HT-29 (cell line): Measurements from ENCODE around the gene CD40. TPM values are rescaled to one million over a fixed set of nuclear protein-coding genes. Genes with fewer than 3 reads are reported as not detected.
A peak's percentile ranks its signal among the peaks of the same experiment; 100 is the strongest.

ENCODE experiments used
- DNase-seq: peaks from one replicate; pipeline ENCODE4 v3.0.0-alpha.2; 2015; ENCODE audit warnings: low spot score
- total RNA-seq: library from RNA; depleted of rRNA; stranded (reverse); fragments of >200 nt; shearing (Covaris generic); gene quantifications from 2 replicates; pipeline ENCODE4 v1.2.3, GENCODE V29; 2014

CD40 gene
- total RNA-seq, 1 experiment from 2014 or later: not detected

DNA sequence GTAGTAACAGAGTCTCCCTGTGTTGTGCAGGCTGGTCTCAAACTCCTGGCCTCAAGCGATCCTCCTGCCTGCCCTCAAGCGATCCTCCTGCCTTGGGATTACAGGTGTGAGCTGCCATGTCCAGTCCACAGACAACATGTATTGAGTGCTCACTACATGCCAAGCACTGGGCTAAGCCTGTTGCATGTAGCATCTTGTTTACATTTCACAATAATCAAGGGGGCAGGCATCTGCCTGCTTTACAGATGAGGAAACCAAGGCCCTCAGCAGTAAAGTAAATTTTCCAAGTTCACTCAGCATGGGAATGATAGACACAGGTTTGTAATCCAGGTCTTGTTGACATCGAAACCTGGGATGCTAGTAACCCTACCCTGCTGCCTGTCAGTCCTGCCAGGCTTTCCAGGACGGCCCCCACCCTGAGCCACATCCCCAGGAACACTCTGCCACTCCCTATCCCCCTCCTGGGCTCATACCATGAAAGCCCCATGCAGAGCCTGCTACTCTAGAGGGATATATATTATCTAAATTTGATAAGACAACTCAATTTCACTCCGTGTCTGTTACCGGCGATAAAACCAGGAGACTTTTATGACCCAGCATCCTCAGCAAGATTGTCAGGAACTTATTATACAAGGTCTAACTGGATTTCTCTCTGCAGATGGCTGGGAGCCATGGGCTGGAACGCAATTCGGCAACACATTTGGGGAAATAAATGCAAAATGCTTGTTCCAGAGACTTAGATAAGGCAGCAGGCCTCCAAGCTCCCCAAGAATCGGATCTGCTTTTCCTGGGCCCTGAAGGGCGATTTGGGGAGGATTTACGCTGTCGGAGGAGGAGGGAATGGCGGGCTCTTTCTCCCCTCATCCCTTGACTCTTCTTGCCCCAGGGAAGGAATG, 30.4 kb downstream of the CD40 start:
- DNase-seq: no peak

DNA sequence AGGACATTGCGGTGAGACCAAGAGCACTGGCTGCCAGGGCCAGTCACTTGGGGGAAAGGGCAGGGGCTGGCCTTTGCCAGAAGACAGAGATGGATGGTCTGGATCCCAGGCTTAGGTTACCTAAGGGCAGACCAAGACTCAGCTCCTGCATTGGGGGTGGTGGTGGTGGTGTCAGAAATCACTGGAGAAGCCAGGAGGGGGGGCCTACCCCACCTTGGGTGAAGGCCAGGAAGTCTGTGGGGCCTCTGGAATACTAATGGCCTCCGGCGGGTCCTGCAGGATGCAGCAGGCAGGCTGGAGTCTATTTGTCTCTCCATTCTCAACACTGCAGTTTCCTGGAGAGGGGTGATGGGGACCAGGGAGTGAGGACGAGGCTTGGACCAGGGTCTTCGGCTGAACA, 32.8 kb downstream of the CD40 start:
- no peak for DNase-seq

DNA sequence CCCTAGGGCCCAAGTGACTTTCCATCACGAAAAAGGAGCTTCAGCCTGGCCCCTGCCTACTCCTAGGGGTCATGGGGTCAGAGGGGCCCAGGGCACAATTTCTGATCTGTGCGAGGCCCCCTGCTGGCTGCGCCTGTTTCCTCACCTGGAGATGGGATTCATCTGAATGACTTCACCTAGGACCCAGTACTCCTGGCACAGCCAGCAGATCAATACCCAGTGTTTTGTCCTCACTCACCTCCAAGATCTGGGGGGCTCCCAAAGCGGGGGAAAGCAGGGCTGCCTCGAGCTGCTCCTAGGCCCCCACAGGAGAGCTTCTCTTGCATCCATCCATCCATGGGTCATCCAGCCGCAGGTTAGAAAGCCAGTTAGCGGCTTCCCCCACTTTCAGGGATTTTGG, 33.8 kb downstream of the CD40 start:
- DNase-seq: peak; percentile 33

DNA sequence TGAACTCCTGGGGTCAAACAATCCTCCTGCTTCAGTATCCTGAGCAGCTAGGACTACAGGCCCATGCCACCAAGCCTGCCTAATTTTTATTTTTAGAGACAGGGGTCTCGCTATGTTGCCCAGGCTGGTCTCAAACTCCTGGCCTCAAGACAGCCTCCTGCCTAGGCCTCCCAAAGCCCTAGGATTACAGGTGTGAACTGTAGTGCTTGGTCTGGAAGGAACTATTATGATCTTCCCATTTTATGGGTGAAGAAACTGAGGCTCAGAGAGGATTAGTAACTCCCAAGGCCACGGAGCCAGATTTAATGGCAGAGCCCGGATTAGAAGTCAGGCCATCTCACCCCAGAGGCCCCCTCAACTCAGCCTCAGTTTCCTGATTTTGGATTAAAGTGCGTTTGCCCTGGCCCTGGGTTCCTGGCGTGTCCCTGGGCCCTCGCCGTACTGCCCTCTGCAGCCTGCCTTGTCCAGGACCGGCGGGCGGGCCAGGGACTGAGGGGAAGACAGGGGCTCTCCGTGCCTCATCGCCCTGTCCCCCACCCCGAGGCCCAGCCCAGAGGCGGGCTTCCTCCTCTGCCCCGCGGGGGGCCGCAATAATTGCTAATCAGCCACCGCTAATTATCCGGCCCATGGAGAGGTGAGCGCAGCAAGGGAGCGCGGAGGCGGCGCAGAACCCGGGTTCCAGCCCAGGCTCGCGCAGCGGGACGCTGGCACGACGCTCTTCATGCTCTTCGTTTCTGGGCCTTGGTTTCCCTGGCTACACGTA, 34.9 kb downstream of the CD40 start:
- no peak for DNase-seq

DNA sequence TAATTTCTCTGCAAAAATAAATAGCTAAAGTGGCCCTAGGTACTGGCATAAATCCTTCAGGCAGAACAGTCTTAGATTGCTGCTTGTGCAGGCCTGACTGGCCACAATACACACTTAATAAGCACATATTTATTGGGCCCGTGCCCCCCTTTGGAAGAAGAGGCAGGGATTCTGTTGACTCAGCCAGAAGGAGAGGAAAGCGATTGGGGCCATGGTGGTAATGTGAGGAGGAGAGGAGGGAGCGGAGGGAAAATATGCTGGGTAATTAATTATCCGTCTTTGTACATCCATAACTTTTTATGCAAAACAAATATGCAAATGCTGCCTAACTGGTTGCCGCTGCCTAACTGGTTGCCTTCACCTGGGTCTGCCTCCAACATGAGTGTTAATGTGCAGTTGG, 36.2 kb downstream of the CD40 start:
- no peak for DNase-seq

DNA sequence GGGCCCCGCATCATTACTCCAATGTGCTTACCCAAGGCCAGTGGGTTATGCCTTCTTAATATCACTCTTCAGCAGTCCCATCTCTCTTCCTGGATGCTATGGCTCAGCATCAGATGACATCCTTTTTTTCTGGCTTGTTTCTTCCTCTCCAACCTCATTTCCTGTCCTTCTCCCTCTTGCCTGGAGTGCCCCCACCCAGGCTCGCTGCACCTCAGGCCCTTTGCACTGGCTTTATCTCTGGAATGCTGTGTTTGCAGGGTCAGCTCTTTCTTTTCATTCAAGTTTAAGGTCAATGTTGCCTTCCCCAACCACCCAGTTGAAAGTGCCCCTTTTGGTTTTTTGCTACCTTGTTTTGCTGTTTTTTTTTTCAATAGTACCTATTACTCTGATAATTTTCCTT, 36.7 kb downstream of the CD40 start:
- no peak for DNase-seq

DNA sequence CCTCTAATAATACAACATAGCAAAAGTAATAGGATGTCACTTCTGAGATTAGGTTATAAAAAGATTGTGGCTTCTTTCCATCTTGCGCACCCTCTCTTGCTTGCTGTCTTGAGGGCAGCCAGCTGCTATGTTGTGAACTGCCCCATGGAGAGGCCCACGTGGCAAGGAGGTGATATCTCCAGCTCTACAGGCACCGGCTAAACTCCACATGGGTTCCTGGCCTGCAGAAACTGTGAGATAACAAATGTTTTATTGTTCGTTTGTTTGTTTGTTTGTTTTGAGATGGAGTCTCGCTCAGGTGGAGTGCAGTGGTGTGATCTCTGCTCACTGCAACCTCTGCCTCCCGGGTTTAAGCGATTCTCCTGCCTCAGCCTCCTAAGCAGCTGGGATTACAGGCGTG, 38.0 kb downstream of the CD40 start:
- DNase-seq: no peak

DNA sequence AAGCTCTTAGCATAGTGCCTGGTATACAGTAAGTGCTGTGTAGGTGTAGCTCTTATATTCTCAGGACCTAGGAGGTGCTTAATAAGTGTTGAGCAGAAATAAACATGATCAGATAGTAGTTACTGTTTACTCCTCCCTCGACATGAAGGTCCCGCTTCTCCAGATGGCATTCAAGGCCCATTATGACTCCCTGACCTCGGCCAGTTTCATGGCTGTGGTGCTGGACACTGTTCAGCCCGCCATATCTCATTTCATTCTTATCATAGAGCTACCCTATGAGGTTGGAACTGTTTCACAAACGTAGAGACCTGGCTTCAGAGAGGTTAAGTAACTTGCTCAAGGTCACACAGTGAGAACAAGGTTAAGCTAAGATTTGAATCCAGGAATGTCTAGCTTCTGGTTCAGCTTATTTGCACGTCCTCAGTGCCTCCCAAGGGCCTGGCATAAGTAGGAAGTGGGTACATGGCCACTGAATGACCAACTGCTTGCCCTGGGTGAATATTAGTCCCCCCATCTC, 39.0 kb downstream of the CD40 start:
- no peak for DNase-seq

DNA sequence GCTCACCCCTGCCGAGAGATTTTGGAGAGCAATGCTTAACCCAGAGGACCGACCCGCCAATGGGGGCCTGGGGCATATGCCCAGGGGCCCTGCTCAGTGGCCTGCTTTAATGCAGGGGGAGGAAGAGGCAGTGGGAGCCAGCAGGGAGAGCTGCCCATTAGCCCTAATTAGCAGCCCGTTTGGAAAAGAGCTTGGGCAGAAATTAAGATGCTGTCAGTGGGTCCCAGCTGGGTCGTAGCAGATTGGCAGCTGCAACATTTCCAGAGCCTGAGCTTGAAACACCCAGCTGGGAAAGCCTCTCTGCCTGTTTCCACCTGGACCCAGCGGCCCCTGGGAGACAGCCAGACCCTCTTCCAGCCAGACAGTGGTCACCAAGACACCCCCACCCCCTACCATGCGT, 39.5 kb downstream of the CD40 start:
- no peak for DNase-seq

DNA sequence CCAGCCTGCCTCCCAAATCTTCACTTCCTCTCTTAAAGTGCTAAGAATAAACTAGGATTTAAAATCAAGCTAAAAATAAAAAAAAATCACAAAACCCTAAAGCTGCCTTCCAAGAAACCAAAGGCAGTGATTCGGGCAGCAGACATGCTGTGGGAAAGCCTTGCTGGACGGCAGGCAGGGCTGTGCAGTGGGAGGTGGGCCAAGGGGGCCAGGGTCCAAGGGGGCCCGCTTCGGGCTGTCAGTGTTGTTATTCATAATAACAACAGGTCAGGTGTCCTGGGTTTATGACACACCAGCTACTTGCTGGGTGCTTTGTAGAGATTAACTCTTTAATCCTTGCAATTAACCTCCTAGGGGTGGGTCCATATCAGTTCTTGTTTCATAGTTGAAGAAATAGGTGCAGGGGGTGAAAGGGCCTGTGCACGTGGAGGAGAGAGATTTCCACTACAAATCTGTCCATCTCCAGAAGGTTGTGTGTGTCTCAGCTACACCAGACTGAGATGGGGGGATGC, 40.4 kb downstream of the CD40 start:
- DNase-seq: no peak

DNA sequence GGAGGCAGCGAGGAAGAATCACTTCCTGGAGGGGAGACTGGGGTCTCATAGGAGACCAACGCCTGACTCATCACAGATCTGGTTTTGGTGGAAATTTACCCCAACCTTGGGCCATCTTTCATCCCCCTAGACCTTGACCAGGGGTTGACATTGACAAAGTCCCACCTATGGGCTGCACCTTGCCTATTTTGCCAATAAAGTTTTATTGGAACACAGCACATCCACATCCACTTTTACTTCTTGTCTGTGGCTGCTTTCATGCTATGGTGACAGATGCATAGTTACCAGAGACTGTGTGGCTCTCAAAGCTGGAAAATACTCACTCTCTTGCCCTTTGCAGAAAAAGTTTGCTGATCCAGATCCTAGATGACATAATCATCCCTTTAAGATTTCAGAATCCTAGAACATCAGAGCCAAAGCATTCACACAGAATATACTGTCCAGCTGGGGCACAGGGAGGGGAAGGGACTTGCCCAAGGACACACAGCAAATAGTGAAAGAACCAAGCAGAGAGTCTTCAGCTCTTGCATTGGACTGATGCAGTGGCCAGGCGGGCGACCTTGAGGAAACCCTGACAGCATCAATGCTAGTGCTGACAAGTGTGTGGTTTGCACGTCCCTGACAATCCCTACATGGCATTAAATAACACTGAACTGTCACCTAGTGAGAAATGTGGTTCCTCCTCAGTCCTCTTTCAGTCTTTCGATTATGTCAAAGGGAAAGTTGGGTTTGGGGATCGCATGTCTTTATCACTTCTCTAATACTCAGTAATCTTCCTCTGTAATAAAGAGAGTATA, 41.2 kb downstream of the CD40 start:
- no peak for DNase-seq

DNA sequence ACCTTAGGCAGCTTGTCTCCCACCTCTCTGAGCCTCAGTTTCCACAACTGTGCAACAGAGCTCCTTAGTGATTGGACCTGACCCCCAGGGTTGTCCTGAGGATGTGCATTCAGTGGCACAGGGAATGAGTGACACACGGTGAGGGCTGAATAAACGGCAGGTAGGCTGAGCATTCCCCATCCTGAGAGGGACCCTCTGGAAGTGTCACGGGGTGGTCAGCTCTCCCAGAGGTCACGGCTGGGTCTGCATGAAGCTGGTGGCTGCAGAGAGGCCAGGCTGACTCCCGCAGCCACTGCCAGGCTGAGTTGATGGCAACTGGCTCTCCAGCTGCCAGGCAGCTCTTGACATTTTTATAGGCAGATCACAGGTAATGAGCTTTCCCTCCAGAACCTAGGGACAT, 42.5 kb downstream of the CD40 start:
- no peak for DNase-seq

DNA sequence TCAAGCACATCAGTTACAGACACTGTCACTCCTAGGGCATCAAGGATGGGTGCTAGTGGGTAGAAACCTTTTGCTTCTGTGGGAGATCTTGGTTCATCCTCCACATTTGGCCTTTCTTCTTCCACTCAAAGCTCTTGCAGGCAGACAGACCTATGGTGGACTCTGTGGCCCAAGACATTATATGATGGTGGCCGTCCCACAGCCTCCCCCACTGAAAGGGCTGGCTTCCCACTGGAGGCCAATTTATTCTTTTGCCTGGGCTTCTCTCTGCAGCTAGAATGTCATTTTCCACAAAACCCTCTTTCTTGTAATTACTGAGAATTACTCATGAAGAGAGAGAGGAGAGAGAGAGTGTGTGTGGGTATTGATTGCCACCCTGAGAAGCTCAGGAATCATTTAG, 43.8 kb downstream of the CD40 start:
- DNase-seq: no peak

DNA sequence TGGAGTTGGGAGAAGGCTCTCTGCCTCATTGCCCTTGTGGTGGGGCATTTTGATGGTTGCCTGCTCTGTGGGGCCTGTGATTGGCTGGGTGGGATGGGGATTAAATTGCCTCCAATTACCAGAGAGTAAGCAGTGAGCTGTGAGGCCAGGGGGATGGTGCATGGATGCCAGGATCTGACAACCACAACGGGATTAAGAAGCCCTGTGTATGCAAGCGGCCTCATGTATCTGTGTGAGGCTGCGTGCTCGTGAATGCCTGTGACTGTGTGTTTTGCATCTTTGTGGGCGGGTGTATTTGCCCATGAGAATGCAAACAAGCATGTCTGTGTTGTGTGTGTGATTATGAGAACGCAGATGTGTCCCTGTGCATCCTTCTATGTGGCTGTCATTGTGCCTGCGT, 46.1 kb downstream of the CD40 start:
- no peak for DNase-seq

DNA sequence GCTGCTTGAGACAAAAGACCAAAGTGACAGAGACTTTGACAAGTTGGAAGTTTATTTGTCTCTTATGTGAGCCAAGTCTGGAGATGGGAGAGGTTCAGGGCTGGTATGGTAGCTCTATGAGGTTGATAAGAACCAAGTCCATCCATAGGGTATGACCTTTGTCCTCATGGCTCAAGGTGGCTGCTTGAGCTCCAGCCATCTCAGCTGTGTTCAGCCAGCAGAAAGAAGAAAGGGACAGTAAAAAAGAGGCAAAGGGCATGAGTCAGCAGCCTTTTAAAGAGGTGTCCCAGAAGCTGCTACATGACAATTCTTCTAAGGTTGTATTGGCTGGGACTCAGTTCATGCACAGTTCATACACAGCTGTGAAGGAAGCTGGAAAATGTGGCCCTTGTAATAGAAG, 49.0 kb downstream of the CD40 start:
- DNase-seq: no peak

DNA sequence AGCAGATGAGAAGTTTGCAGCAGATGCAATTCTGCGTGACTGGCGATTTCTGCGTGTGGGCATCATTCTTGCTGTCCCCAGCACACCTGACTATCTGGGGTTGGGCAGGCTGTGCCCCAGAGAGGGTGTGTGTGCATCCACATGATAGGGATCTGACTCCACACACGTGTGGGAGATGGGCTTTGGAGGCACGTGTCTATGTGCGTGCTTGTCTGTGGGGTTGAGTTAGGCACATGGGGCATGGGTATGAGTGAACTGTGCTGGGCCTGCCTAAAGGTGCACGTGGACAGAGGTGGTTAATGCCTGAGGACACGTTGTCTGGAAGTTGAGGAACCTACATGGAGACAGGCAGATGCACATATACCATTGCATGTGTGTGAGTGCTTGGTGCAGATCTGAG, 50.3 kb downstream of the CD40 start:
- no peak for DNase-seq

DNA sequence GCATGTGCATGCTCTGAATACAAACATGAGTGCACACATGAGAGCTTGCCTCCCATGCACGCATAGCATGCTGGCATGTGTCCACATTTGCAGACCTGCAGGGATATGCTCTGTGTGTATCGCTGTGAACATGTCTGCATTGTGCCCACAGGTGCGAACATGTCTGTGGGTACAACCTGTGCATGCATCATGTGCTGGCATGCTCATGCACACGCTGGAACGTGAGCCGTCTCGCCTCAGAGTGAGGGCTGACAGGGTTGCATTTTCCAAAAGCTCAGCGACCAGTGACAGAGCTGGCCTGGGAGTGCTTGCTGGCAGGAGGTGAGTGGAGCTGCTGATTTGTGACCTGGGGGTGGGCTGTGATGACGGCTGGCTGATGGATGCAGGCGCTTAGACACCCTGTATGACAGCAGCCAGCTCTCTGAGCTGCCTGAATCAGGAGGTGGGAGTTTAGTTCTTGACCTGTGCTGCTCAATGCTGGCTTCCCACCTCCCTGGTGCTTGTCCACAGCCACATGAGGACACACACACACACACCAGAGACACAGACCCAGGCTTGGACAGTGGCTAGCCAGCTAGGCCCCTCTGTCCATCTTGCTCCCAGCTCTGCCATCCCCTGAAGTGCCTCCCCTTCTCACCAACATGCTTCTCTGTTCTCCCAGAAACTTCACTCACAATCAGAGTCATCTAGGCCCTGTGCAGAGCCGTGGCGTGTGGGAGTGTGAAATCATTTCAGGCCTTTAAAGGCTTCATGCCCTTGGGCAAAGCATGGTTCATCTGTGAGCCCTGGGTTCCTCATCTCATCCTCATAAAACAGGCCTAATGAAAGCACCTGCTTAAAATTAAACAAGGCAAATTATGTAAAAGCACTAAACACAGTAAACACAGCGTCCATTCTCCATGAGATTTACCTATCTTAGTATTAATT, 51.4 kb downstream of the CD40 start:
- DNase-seq: no peak

DNA sequence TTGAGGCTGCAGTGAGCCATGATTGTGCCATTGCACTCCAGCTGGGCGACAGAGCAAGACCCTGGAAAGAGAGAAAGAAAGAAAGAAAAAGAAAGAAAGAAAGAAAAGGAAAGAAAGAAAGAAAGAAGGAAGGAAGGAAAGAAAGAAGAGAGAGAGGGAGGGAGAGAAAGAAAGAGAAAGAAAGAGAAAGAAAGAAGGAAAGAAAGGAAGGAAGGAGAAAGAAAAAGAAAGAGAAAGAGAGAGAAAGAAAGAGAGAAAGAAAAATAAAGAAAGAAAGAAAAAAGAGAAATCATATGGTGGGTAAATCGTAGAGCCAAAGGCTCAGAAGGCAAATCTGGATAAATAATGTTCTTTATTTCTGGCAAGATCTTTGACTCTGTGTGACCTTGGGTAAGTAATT, 53.4 kb downstream of the CD40 start:
- no peak for DNase-seq

DNA sequence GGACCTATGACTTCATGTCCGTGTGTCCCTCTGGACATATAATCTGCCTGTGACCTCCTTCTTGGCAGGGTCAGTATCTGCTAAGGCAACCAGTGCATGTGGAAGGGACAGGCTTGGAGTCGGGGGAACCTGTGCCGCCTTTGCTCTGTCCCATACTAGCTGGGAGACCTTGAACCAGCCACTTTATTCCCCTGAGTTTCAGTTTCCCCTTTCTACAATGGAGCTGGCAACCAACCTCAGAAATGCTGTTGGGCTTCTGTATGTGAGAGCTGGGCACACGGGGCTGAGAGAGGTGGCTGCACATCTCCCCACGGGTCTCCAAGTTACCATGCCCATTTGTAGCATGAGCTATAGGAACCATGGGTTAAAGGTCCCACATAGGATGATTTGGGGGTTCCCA, 53.8 kb downstream of the CD40 start:
- DNase-seq: no peak

DNA sequence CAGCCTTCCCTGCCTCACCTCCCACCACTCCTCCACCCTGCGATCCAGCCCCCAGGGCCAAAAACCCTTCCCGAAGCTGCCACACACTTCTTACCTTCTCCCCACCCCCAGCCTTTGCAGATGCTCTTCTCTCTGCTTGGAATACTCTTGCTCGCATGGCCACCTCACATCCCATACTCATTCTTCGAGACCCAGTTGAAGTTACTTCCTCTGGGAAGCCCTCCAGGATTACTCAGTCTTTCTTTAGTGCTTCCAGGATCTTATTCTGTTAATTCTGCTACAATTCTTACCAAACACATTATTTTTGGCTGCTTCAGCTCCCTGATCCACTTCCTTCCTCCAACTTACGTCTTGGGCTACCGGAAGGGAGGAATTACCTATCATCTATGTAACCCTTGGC, 54.3 kb downstream of the CD40 start:
- no peak for DNase-seq
